ENCODE data around the gene DUSP12. TPM values are rescaled to one million over a fixed set of nuclear protein-coding genes. Genes with fewer than 3 reads are reported as not detected.

DUSP12 gene
- total RNA-seq, 1 donor from 2014 or later, result 48.4 TPM

- no peak overlapping the region for H3K4me3 Mint-ChIP-seq (ENCODE audit: unreplicated experiment)
- H3K9me3 Mint-ChIP-seq (ENCODE audit: unreplicated experiment), result no peaks in the 10 kb centered on the region
- no peaks in the 10 kb centered on the region for H3K27me3 Mint-ChIP-seq (ENCODE audit: unreplicated experiment)
- H3K4me1 Mint-ChIP-seq (ENCODE audit: low read depth, unreplicated experiment), result no peaks in the 10 kb centered on the region
- H3K36me3 Mint-ChIP-seq (ENCODE audit: unreplicated experiment), result no peaks in the 10 kb centered on the region
- no peak for DNase-seq
- no peak overlapping the region for H3K27ac Mint-ChIP-seq (ENCODE audit: unreplicated experiment)
- no peak for TF ChIP-seq CTCF (IDR thresholded peaks at IDR 0.05; ENCODE audit: partially characterized antibody, unreplicated experiment)
These were observed 32.4 kb downstream of the DUSP12 start for GRCh38 chr1:161781995-161782394.

- H3K27me3 Mint-ChIP-seq (ENCODE audit: unreplicated experiment), result no peaks in the 10 kb centered on the region
- no peaks in the 10 kb centered on the region for H3K36me3 Mint-ChIP-seq (ENCODE audit: unreplicated experiment)
- no peaks in the 10 kb centered on the region for H3K9me3 Mint-ChIP-seq (ENCODE audit: unreplicated experiment)
- H3K27ac Mint-ChIP-seq (ENCODE audit: unreplicated experiment), result no peak overlapping the region
- no peak overlapping the region for H3K4me3 Mint-ChIP-seq (ENCODE audit: unreplicated experiment)
- H3K4me1 Mint-ChIP-seq (ENCODE audit: low read depth, unreplicated experiment), result no peaks in the 10 kb centered on the region
- DNase-seq, result no peak
- TF ChIP-seq CTCF (IDR thresholded peaks at IDR 0.05; ENCODE audit: partially characterized antibody, unreplicated experiment), result no peak
These were observed 33.3 kb downstream of the DUSP12 start for GRCh38 chr1:161782886-161783285.

GRCh38 chr1:161784968-161785367 is 35.4 kb downstream of the DUSP12 start:
- H3K27ac Mint-ChIP-seq (ENCODE audit: unreplicated experiment), result no peak overlapping the region
- H3K4me3 Mint-ChIP-seq (ENCODE audit: unreplicated experiment), result no peak overlapping the region
- H3K36me3 Mint-ChIP-seq (ENCODE audit: unreplicated experiment), result no peaks in the 10 kb centered on the region
- no peaks in the 10 kb centered on the region for H3K27me3 Mint-ChIP-seq (ENCODE audit: unreplicated experiment)
- no peak for TF ChIP-seq CTCF (IDR thresholded peaks at IDR 0.05; ENCODE audit: partially characterized antibody, unreplicated experiment)
- H3K4me1 Mint-ChIP-seq (ENCODE audit: low read depth, unreplicated experiment), result no peaks in the 10 kb centered on the region
- H3K9me3 Mint-ChIP-seq (ENCODE audit: unreplicated experiment), result no peaks in the 10 kb centered on the region
- no peak for DNase-seq

- H3K4me1 Mint-ChIP-seq (ENCODE audit: low read depth, unreplicated experiment), result no peaks in the 10 kb centered on the region
- no peaks in the 10 kb centered on the region for H3K27me3 Mint-ChIP-seq (ENCODE audit: unreplicated experiment)
- H3K36me3 Mint-ChIP-seq (ENCODE audit: unreplicated experiment), result no peaks in the 10 kb centered on the region
- H3K9me3 Mint-ChIP-seq (ENCODE audit: unreplicated experiment), result no peaks in the 10 kb centered on the region
- no peak overlapping the region for H3K4me3 Mint-ChIP-seq (ENCODE audit: unreplicated experiment)
- H3K27ac Mint-ChIP-seq (ENCODE audit: unreplicated experiment), result no peak overlapping the region
- TF ChIP-seq CTCF (IDR thresholded peaks at IDR 0.05; ENCODE audit: partially characterized antibody, unreplicated experiment), result peak; percentile 11
- no peak for DNase-seq
These were observed 37.8 kb downstream of the DUSP12 start for GRCh38 chr1:161787355-161787754.

- no peaks in the 10 kb centered on the region for H3K27me3 Mint-ChIP-seq (ENCODE audit: unreplicated experiment)
- H3K4me1 Mint-ChIP-seq (ENCODE audit: low read depth, unreplicated experiment), result peaks cover 1% of the 10 kb centered on the region
- H3K27ac Mint-ChIP-seq (ENCODE audit: unreplicated experiment), result no peak overlapping the region
- TF ChIP-seq CTCF (IDR thresholded peaks at IDR 0.05; ENCODE audit: partially characterized antibody, unreplicated experiment), result no peak
- H3K36me3 Mint-ChIP-seq (ENCODE audit: unreplicated experiment), result no peaks in the 10 kb centered on the region
- no peak overlapping the region for H3K4me3 Mint-ChIP-seq (ENCODE audit: unreplicated experiment)
- DNase-seq, result no peak
- no peaks in the 10 kb centered on the region for H3K9me3 Mint-ChIP-seq (ENCODE audit: unreplicated experiment)
These were observed 41.2 kb downstream of the DUSP12 start for GRCh38 chr1:161790587-161791317.
